ENCODE results near the gene CCDC57.
"Not testable (repeated sequence)": the region's sequence is repeated elsewhere in the genome, so short reads cannot be mapped to it uniquely, and the experiment has no call there.

The CCDC57 gene

GRCh38 chr17:82212331-82213250 is at the start of gene CCDC57:
Gene CCDC57, minus strand, starts transcription at chr17:82212842. Its CDS starts 10,898 bp downstream, at chr17:82201944.
- DNase-seq (ENCODE audit: low spot score in 2 of 2) (peak; percentile 73 to 92), ATAC-seq (peak; percentile 80)
- H3K4me1 Mint-ChIP-seq, result peaks cover 44% of the 10 kb centered on the region
- H3K4me3 Mint-ChIP-seq, result peak within 1 kb of the TSS; percentile 73
- H3K36me3 Mint-ChIP-seq, result peaks cover 29% of the 10 kb centered on the region
- H3K9me3 Mint-ChIP-seq, result no peaks in the 10 kb centered on the region
- peak within 1 kb of the TSS; percentile 90 for H3K27ac Mint-ChIP-seq

GRCh38 chr17:82262344-82262743 is 49.7 kb upstream of the CCDC57 start:
- ATAC-seq, result no peak
- H3K9me3 Mint-ChIP-seq, result no peaks in the 10 kb centered on the region
- peak overlapping the region; percentile 78 for H3K27ac Mint-ChIP-seq
- peaks cover 50% of the 10 kb centered on the region for H3K4me1 Mint-ChIP-seq
- H3K4me3 Mint-ChIP-seq, result no peak overlapping the region
- peaks cover 99% of the 10 kb centered on the region for H3K36me3 Mint-ChIP-seq
- no peak for DNase-seq (ENCODE audit: low spot score in 2 of 2)

DNA sequence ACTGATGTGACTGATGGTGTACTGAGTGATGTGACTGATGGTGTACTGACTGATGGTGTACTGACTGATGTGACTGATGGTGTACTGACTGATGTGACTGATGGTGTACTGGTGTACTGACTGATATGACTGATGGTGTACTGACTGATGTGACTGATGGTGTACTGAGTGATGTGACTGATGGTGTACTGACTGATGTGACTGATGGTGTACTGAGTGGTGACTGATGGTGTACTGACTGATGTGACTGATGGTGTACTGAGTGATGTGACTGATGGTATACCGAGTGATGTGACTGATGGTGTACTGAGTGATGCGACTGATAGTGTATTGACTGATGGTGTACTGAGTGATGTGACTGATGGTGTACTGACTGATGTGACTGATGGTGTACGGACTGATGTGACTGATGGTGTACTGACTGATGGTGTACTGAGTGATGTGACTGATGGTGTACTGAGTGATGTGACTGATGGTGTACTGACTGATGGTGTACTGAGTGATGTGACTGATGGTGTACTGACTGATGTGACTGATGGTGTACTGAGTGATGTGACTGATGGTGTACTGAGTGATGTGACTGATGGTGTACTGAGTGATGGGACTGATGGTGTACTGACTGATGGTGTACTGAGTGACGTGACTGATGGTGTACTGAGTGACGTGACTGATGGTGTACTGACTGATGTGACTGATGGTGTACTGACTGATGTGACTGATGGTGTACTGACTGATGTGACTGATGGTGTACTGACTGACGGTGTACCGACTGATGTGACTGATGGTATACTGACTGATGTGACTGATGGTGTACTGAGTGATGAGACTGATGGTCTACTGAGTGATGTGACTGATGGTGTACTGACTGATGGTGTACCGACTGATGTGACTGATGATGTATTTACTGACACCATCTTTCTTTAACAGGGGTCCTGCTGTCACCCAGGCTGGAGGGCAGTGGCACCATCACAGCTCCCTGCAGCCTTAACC is 47.6 kb upstream of the CCDC57 start:
- peaks cover 46% of the 10 kb centered on the region for H3K4me1 Mint-ChIP-seq
- peak overlapping the region; percentile 53 for H3K27ac Mint-ChIP-seq
- not testable (repeated sequence) for ATAC-seq; H3K9me3 Mint-ChIP-seq; H3K4me3 Mint-ChIP-seq; DNase-seq (ENCODE audit: low spot score in 2 of 2)
- H3K36me3 Mint-ChIP-seq, result peaks cover 99% of the 10 kb centered on the region

GRCh38 chr17:82258555-82258954 is 45.9 kb upstream of the CCDC57 start:
- no peak overlapping the region for H3K4me3 Mint-ChIP-seq
- peaks cover 87% of the 10 kb centered on the region for H3K36me3 Mint-ChIP-seq
- peak overlapping the region; percentile 9 for H3K27ac Mint-ChIP-seq
- peaks cover 40% of the 10 kb centered on the region for H3K4me1 Mint-ChIP-seq
- H3K9me3 Mint-ChIP-seq, result no peaks in the 10 kb centered on the region
- DNase-seq (ENCODE audit: low spot score in 2 of 2) (no peak), ATAC-seq (no peak)

DNA sequence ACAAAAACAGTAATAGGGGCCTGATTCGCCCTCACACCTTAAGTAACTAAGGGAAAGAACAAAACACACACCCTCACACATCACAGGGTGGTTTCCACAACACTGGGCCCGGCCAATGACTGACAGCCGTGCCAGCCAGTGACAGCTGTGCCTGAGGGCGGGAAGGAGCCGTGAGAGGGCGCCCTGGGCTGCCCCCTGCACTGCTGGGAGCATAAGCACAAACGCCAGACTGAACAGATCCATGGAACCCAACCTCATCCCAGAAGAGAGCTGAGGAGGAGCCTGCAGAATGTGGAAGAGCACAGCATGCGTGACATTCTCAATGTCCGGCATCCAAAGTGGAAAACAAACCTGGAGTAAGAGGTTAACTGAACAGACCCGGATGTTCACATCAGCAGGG is 44.8 kb upstream of the CCDC57 start:
- ATAC-seq (peak; percentile 99), DNase-seq (ENCODE audit: low spot score in 2 of 2) (peak; percentile 64 to 85)
- Mint-ChIP-seq H3K27ac (peak overlapping the region; percentile 92), H3K9me3 (no peaks in the 10 kb centered on the region), H3K36me3 (peaks cover 87% of the 10 kb centered on the region), H3K4me3 (no peak overlapping the region), H3K4me1 (peaks cover 40% of the 10 kb centered on the region)

DNA sequence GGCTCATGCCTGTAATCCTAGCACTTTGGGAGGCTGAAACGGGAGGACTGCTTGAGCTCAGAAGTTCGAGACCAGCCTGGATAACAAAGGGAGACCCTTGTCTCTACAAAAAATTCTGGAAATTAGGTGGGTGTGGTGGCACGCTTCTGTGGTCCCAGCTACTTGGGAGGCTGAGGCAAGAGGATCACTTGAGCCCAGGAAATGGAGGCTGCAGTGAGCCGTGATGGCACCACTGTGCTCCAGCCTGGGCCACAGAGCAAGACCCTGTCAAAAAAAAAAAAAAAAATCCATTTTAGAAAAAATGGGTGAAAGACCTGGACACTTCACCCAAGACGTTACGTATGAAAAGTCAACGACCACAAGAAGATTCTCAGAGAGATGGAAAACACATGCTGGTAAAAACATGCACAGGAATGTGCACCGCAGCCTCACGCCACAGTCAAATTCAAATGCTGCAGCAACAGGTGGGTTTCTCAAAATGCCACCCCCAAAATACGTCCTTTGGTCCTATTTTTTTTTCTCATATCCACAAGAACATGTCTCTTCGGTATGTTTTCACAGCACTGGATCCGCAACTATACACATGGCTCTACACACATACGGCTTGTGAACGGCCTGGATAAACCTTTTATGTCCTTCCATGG is 43.7 kb upstream of the CCDC57 start:
- Mint-ChIP-seq H3K9me3 (no peaks in the 10 kb centered on the region), H3K27ac (peak overlapping the region; percentile 63), H3K36me3 (peaks cover 87% of the 10 kb centered on the region), H3K4me1 (peaks cover 40% of the 10 kb centered on the region), H3K4me3 (no peak overlapping the region)
- no peak for DNase-seq (ENCODE audit: low spot score in 2 of 2)
- ATAC-seq, result no peak

DNA sequence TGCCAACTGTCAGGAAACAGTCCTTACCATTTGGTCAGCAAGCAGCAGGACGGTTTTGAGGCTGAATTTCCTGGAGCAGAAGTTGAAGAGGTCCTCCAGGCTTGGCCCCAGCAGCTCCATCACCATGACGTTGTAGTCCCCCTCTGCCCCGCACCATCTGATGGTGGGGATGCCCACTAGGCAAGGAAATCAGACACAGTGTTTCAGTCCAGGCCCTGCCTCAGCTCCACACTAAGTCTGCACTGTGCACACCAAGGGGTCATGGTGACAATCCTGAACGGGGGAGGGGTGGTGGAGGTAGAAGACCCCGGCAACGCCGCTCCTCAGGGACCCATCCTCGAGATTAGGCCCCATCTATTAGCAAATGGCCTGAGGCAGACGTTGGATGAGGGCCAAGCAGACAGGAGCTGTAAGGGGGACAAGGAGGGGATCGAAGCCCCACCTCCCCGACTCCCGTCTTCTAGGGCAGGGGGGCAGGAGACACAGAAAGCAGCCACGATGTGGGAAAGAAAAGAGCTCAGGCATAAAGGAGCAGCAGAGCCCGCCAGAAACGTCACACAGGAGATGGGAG is 42.8 kb upstream of the CCDC57 start:
- no peak overlapping the region for H3K4me3 Mint-ChIP-seq
- no peaks in the 10 kb centered on the region for H3K9me3 Mint-ChIP-seq
- H3K27ac Mint-ChIP-seq, result peak overlapping the region; percentile 63
- no peak for DNase-seq (ENCODE audit: low spot score in 2 of 2)
- peaks cover 32% of the 10 kb centered on the region for H3K4me1 Mint-ChIP-seq
- H3K36me3 Mint-ChIP-seq, result peaks cover 87% of the 10 kb centered on the region
- ATAC-seq, result no peak

GRCh38 chr17:82254746-82255145 is 42.1 kb upstream of the CCDC57 start:
- not testable (repeated sequence) for H3K4me3 Mint-ChIP-seq; H3K27ac Mint-ChIP-seq; H3K9me3 Mint-ChIP-seq; DNase-seq (ENCODE audit: low spot score in 2 of 2); ATAC-seq
- peaks cover 87% of the 10 kb centered on the region for H3K36me3 Mint-ChIP-seq
- peaks cover 24% of the 10 kb centered on the region for H3K4me1 Mint-ChIP-seq

DNA sequence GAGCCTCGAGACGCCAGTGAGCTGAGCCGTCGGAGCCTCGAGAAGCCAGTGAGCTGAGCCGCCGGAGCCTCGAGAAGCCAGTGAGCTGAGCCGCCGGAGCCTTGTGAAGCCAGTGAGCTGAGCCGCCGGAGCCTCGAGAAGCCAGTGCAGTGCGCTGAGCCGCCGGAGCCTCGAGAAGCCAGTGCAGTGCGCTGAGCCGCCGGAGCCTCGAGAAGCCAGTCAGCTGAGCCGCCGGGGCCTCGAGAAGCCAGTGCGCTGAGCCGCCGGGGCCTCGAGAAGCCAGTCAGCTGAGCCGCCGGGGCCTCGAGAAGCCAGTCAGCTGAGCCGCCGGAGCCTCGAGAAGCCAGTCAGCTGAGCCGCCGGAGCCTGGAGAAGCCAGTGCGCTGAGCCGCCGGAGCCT is 41.5 kb upstream of the CCDC57 start:
- Mint-ChIP-seq H3K36me3 (peaks cover 87% of the 10 kb centered on the region), H3K4me1 (peaks cover 24% of the 10 kb centered on the region)
- ATAC-seq; H3K9me3 Mint-ChIP-seq; H3K4me3 Mint-ChIP-seq; H3K27ac Mint-ChIP-seq; DNase-seq (ENCODE audit: low spot score in 2 of 2): not testable (repeated sequence)

- Mint-ChIP-seq H3K36me3 (peaks cover 87% of the 10 kb centered on the region), H3K4me3 (no peak overlapping the region), H3K9me3 (no peaks in the 10 kb centered on the region), H3K27ac (no peak overlapping the region), H3K4me1 (peaks cover 27% of the 10 kb centered on the region)
- DNase-seq (ENCODE audit: low spot score in 2 of 2), result no peak
- ATAC-seq, result no peak
Measured at GRCh38 chr17:82253179-82253544, 40.5 kb upstream of the CCDC57 start.

DNA sequence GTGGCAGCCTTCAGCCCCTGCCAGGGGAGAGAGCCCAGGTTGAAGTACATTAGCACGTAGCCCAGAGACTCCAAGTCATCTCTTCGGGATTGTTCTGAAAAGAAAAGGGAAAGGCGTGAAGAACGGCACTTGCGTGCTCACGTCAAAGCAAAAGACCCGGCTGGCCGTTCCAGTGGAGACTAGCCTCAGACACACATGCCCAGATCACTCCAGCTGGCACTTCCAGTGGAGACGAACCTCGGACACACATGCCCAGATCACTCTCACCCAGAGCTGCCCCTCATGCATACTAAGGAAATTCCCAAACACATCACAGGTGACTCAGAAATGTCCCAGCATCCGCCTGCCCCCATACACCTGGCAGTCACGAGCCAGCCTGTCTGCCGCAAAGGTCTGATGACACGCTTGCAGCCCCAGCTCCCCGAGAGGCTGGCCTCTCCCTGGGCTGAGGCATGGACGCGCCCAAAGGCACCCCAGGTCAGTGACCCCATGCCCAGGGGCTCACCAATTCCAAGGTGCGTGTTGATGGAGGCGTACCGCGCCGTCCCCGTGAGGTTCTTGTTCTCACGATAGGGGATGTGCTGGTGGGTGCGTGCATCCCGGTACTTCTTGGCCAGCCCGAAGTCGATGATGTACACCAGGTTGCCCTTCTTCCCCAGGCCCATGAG is 40.0 kb upstream of the CCDC57 start:
- no peak for DNase-seq (ENCODE audit: low spot score in 2 of 2)
- Mint-ChIP-seq H3K9me3 (no peaks in the 10 kb centered on the region), H3K4me1 (peaks cover 30% of the 10 kb centered on the region), H3K27ac (no peak overlapping the region), H3K36me3 (peaks cover 87% of the 10 kb centered on the region), H3K4me3 (no peak overlapping the region)
- no peak for ATAC-seq

GRCh38 chr17:82250868-82251500 is 38.3 kb upstream of the CCDC57 start:
- no peak for ATAC-seq
- peaks cover 87% of the 10 kb centered on the region for H3K36me3 Mint-ChIP-seq

DNA sequence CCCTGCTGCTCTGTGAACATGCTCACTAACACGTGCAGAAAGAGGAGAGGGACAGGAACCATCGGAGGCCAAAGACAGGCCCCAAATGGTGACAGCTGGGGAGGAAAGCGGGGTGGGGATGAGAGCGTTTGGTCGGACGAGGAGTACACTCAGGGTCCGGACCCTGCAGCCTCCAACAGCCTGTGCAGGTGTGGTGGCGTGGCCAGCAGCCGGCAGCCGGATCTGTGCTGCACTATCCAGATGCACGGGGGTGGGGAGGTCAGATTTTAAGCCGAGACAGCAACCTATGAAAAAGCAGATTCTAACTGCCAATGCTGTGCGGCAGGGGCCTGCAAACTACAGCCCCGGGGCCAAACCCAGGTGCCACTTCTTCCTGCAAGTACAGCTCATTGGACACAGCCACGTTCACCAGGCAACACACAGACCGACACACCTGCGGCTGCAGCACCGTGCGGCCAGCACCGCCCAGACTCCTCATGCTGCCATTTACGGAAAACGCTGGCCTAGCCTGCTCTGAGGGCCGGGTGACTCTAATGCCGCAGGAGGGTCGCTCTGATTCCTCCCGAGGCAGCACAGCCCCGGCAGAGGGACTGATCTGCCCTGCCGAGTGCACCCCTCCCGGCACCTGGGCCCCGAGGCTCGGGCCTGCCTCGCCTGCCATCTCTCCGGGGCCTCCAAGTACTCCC is 37.4 kb upstream of the CCDC57 start:
- no peak for ATAC-seq
- no peak for DNase-seq (ENCODE audit: low spot score in 2 of 2)
- H3K27ac Mint-ChIP-seq, result peak overlapping the region; percentile 78
- H3K9me3 Mint-ChIP-seq, result no peaks in the 10 kb centered on the region
- peaks cover 38% of the 10 kb centered on the region for H3K4me1 Mint-ChIP-seq
- H3K36me3 Mint-ChIP-seq, result peaks cover 87% of the 10 kb centered on the region
- no peak overlapping the region for H3K4me3 Mint-ChIP-seq

More at GRCh38 chr17:82250868-82251500, 38.3 kb upstream of the CCDC57 start:
- no peak for DNase-seq (ENCODE audit: low spot score in 2 of 2)
- no peaks in the 10 kb centered on the region for H3K9me3 Mint-ChIP-seq
- H3K4me3 Mint-ChIP-seq, result no peak overlapping the region
- peaks cover 34% of the 10 kb centered on the region for H3K4me1 Mint-ChIP-seq
- H3K27ac Mint-ChIP-seq, result peak overlapping the region; percentile 78
